ENCODE results near the gene CXCL1. TPM values are rescaled to one million over a fixed set of nuclear protein-coding genes. Genes with fewer than 3 reads are reported as not detected.

CXCL1 gene
- 81.4 and 235 TPM in 2 replicates for total RNA-seq (2012; rRNA removed)

DNA sequence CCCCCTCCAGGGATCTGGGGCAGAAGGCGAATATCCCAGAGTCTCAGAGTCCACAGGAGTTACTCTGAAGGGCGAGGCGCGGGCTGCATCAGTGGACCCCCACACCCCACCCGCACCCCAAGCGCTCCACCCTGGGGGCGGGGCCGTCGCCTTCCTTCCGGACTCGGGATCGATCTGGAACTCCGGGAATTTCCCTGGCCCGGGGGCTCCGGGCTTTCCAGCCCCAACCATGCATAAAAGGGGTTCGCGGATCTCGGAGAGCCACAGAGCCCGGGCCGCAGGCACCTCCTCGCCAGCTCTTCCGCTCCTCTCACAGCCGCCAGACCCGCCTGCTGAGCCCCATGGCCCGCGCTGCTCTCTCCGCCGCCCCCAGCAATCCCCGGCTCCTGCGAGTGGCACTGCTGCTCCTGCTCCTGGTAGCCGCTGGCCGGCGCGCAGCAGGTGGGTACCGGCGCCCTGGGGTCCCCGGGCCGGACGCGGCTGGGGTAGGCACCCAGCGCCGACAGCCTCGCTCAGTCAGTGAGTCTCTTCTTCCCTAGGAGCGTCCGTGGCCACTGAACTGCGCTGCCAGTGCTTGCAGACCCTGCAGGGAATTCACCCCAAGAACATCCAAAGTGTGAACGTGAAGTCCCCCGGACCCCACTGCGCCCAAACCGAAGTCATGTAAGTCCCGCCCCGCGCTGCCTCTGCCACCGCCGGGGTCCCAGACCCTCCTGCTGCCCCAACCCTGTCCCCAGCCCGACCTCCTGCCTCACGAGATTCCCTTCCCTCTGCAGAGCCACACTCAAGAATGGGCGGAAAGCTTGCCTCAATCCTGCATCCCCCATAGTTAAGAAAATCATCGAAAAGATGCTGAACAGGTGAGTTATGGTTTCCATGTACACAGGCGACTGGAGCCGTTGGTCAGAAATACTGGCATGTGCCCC is at the start of gene CXCL1:
TSS of gene CXCL1 (plus strand) at position 264 of the 926 bp plus-strand sequence. CDS start at position 342, 78 bp downstream.
- Histone ChIP-seq H3K4me1 (ENCODE audit: control insufficient read depth, insufficient read depth, low read length) (peaks cover 36% of the 10 kb centered on the region), H3K9ac (ENCODE audit: low read depth, low read length) (peak within 1 kb of the TSS; percentile 81), H3K36me3 (ENCODE audit: insufficient read depth, low read length) (no peaks in the 10 kb centered on the region), H3K4me3 (ENCODE audit: low read length) (peak within 1 kb of the TSS; percentile 75), H3K4me2 (ENCODE audit: low read length) (peak within 1 kb of the TSS; percentile 94), H3K9me3 (replicated peaks; ENCODE audit: low read length) (no peaks in the 10 kb centered on the region), H3K27me3 (ENCODE audit: control insufficient read depth, insufficient read depth, low read length) (no peaks in the 10 kb centered on the region)

- Histone ChIP-seq H3K4me2 (ENCODE audit: low read length) (no peak overlapping the region), H3K36me3 (ENCODE audit: insufficient read depth, low read length) (no peaks in the 10 kb centered on the region), H3K9me3 (replicated peaks; ENCODE audit: low read length) (peaks cover 3% of the 10 kb centered on the region), H3K27me3 (ENCODE audit: control insufficient read depth, insufficient read depth, low read length) (no peaks in the 10 kb centered on the region), H3K4me1 (ENCODE audit: control insufficient read depth, insufficient read depth, low read length) (peaks cover 15% of the 10 kb centered on the region), H3K4me3 (ENCODE audit: low read length) (no peak overlapping the region), H3K9ac (ENCODE audit: low read depth, low read length) (no peak overlapping the region)
These were observed 47.9 kb upstream of the CXCL1 start for GRCh38 chr4:73821325-73821724.

DNA sequence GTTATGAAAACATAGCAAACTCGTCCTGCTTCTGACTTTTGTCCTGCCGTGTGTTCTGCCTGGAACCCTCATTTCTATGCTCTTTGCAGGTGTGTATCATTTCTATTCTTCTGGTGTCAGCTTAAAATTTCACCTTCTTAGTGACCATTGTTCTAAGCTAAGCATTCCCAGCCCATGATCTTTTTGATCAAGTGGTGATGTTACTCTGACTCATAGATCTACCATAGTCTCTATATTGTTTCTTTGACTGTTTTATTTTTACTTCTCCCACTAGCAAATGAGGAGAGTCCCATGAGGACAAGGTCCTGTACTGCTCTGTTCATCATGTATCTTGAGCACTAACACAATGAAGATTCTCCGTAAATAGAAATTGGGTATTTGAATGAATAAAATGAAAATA is 46.8 kb upstream of the CXCL1 start:
- Histone ChIP-seq H3K4me1 (ENCODE audit: control insufficient read depth, insufficient read depth, low read length) (peaks cover 4% of the 10 kb centered on the region), H3K9ac (ENCODE audit: low read depth, low read length) (no peak overlapping the region), H3K9me3 (replicated peaks; ENCODE audit: low read length) (peaks cover 3% of the 10 kb centered on the region), H3K27me3 (ENCODE audit: control insufficient read depth, insufficient read depth, low read length) (no peaks in the 10 kb centered on the region), H3K4me2 (ENCODE audit: low read length) (no peak overlapping the region), H3K36me3 (ENCODE audit: insufficient read depth, low read length) (no peaks in the 10 kb centered on the region), H3K4me3 (ENCODE audit: low read length) (no peak overlapping the region)

GRCh38 chr4:73822812-73823504 is 46.2 kb upstream of the CXCL1 start:
- H3K4me1 ChIP-seq (ENCODE audit: control insufficient read depth, insufficient read depth, low read length), result peaks cover 2% of the 10 kb centered on the region
- H3K9me3 ChIP-seq (replicated peaks; ENCODE audit: low read length), result peaks cover 3% of the 10 kb centered on the region
- H3K9ac ChIP-seq (ENCODE audit: low read depth, low read length), result no peak overlapping the region
- H3K4me3 ChIP-seq (ENCODE audit: low read length), result no peak overlapping the region
- no peak overlapping the region for H3K4me2 ChIP-seq (ENCODE audit: low read length)
- H3K27me3 ChIP-seq (ENCODE audit: control insufficient read depth, insufficient read depth, low read length), result no peaks in the 10 kb centered on the region
- no peaks in the 10 kb centered on the region for H3K36me3 ChIP-seq (ENCODE audit: insufficient read depth, low read length)

GRCh38 chr4:73823760-73824159 is 45.4 kb upstream of the CXCL1 start:
- Histone ChIP-seq H3K4me2 (ENCODE audit: low read length) (no peak overlapping the region), H3K4me3 (ENCODE audit: low read length) (no peak overlapping the region), H3K27me3 (ENCODE audit: control insufficient read depth, insufficient read depth, low read length) (no peaks in the 10 kb centered on the region), H3K9me3 (replicated peaks; ENCODE audit: low read length) (peaks cover 3% of the 10 kb centered on the region), H3K9ac (ENCODE audit: low read depth, low read length) (no peak overlapping the region), H3K4me1 (ENCODE audit: control insufficient read depth, insufficient read depth, low read length) (peaks cover 6% of the 10 kb centered on the region), H3K36me3 (ENCODE audit: insufficient read depth, low read length) (no peaks in the 10 kb centered on the region)

DNA sequence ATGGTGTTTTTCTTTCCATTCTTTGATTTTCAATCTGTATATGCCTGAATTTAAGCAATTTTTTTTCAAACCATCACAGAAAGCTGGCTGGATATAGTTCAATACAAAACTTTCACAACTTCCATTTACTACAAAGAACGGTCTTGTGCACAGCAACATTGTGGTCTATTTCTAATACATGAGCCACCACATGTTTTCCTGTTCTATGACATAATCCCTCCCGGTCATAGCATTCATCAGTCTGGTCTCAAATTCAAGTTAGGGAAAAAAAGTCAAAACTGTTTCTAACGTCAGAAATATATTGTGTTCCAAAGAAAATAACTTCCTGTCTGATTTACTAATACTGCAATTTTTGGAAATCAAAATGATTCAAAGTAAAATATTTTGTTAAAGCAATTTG is 40.2 kb upstream of the CXCL1 start:
- H3K36me3 ChIP-seq (ENCODE audit: insufficient read depth, low read length), result no peaks in the 10 kb centered on the region
- H3K4me3 ChIP-seq (ENCODE audit: low read length), result no peak overlapping the region
- H3K4me2 ChIP-seq (ENCODE audit: low read length), result no peak overlapping the region
- peaks cover 23% of the 10 kb centered on the region for H3K4me1 ChIP-seq (ENCODE audit: control insufficient read depth, insufficient read depth, low read length)
- H3K9ac ChIP-seq (ENCODE audit: low read depth, low read length), result no peak overlapping the region
- no peaks in the 10 kb centered on the region for H3K9me3 ChIP-seq (replicated peaks; ENCODE audit: low read length)
- no peaks in the 10 kb centered on the region for H3K27me3 ChIP-seq (ENCODE audit: control insufficient read depth, insufficient read depth, low read length)

DNA sequence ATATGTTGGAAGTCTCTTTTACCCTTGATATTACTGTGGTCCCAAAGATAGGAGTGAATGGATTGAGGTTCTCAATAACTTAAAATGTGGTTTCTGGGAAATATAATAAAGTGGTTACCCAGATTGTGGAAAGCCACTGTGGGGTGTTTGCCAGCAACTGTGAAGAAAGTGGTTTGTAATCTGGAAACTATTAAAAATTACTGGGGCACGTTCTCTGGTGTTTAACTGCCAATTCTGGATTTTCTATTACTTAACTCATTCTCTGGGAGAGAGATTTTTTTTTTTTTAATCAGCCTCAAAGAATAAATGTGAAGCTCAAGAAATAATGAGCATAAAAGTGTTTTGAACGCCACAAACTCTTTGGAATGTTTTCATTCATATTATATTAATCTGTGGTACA is 37.6 kb upstream of the CXCL1 start:
- no peak overlapping the region for H3K9ac ChIP-seq (ENCODE audit: low read depth, low read length)
- H3K36me3 ChIP-seq (ENCODE audit: insufficient read depth, low read length), result no peaks in the 10 kb centered on the region
- no peaks in the 10 kb centered on the region for H3K9me3 ChIP-seq (replicated peaks; ENCODE audit: low read length)
- H3K4me1 ChIP-seq (ENCODE audit: control insufficient read depth, insufficient read depth, low read length), result peaks cover 25% of the 10 kb centered on the region
- no peaks in the 10 kb centered on the region for H3K27me3 ChIP-seq (ENCODE audit: control insufficient read depth, insufficient read depth, low read length)
- H3K4me2 ChIP-seq (ENCODE audit: low read length), result no peak overlapping the region
- no peak overlapping the region for H3K4me3 ChIP-seq (ENCODE audit: low read length)

DNA sequence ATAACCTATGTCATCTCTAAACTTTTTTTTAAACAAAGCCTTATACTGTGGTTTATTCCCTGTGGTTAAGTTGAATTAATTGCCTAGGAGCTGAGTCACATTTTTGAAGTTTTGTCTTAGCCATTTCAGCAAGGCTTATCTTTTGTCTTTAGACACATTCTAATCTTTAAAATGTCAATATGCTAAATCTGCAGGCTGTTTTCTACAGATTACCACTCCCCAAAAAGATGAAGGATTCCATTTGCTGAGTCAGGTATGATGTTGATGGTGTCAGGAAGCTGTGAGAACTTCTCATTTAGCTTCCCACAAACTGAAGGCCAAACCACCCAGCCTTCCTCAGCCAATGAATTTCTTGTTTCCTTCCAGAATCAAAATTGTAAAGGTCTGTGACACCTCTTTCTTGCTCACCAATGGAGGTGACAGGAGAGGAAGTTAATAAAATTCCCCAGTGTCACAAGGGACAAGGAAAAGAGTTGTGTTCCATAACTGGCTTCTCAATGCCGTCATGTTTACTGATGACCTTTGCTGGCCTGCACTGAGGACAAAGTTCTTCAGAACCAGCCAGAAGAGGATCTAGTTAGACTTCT is 36.4 kb upstream of the CXCL1 start:
- Histone ChIP-seq H3K27me3 (ENCODE audit: control insufficient read depth, insufficient read depth, low read length) (no peaks in the 10 kb centered on the region), H3K4me2 (ENCODE audit: low read length) (no peak overlapping the region), H3K36me3 (ENCODE audit: insufficient read depth, low read length) (no peaks in the 10 kb centered on the region), H3K9ac (ENCODE audit: low read depth, low read length) (no peak overlapping the region), H3K9me3 (replicated peaks; ENCODE audit: low read length) (no peaks in the 10 kb centered on the region), H3K4me3 (ENCODE audit: low read length) (no peak overlapping the region), H3K4me1 (ENCODE audit: control insufficient read depth, insufficient read depth, low read length) (peaks cover 35% of the 10 kb centered on the region)

- H3K9ac ChIP-seq (ENCODE audit: low read depth, low read length), result peak within 1 kb of the TSS; percentile 65
- no peaks in the 10 kb centered on the region for H3K36me3 ChIP-seq (ENCODE audit: insufficient read depth, low read length)
- H3K9me3 ChIP-seq (replicated peaks; ENCODE audit: low read length), result no peaks in the 10 kb centered on the region
- H3K4me2 ChIP-seq (ENCODE audit: low read length), result peak within 1 kb of the TSS; percentile 90
- peak within 1 kb of the TSS; percentile 68 for H3K4me3 ChIP-seq (ENCODE audit: low read length)
- no peaks in the 10 kb centered on the region for H3K27me3 ChIP-seq (ENCODE audit: control insufficient read depth, insufficient read depth, low read length)
- peaks cover 31% of the 10 kb centered on the region for H3K4me1 ChIP-seq (ENCODE audit: control insufficient read depth, insufficient read depth, low read length)
These were observed 32.6 kb upstream of the CXCL1 start, which contains the start of gene CXCL6 for GRCh38 chr4:73836373-73837279. TSS of gene CXCL6 (plus strand) at chr4:73836678. CDS start at chr4:73836751, 73 bp downstream.

- Histone ChIP-seq H3K36me3 (ENCODE audit: insufficient read depth, low read length) (no peaks in the 10 kb centered on the region), H3K9me3 (replicated peaks; ENCODE audit: low read length) (no peaks in the 10 kb centered on the region), H3K4me3 (ENCODE audit: low read length) (no peak overlapping the region), H3K4me2 (ENCODE audit: low read length) (no peak overlapping the region), H3K27me3 (ENCODE audit: control insufficient read depth, insufficient read depth, low read length) (no peaks in the 10 kb centered on the region), H3K9ac (ENCODE audit: low read depth, low read length) (no peak overlapping the region), H3K4me1 (ENCODE audit: control insufficient read depth, insufficient read depth, low read length) (peaks cover 34% of the 10 kb centered on the region)
These were observed 30.1 kb upstream of the CXCL1 start for GRCh38 chr4:73839071-73839470.

Measured in skeletal muscle satellite cell (primary cell).